ENCODE measurements around the gene SERPINB5. TPM values are rescaled to one million over a fixed set of nuclear protein-coding genes. Genes with fewer than 3 reads are reported as not detected.
A peak's percentile ranks its signal among the peaks of the same experiment; 100 is the strongest.

The SERPINB5 gene
- total RNA-seq, 1 experiment from 2014 or later, result 26.2 TPM

GRCh38 chr18:63457977-63458376 lies 18.8 kb upstream of the SERPINB5 start:
- CTCF ChIA-PET, result no interaction called here
- peak in 1 of 2 experiments; percentile 46 for DNase-seq

GRCh38 chr18:63460414-63460813 lies 16.3 kb upstream of the SERPINB5 start:
- no peaks in the 10 kb centered on the region for H4K20me1 ChIP-seq (ENCODE audit: insufficient read depth)
- POLR2A ChIA-PET (ENCODE audit: unreplicated experiment), result no interaction called here

More at GRCh38 chr18:63457977-63458376, 18.8 kb upstream of the SERPINB5 start:
- H3K9me2 ChIP-seq (ENCODE audit: insufficient read depth), result no peaks in the 10 kb centered on the region
- BruUV-seq (replicated peaks), result no TSS peak
- H4K20me1 ChIP-seq (ENCODE audit: insufficient read depth), result no peaks in the 10 kb centered on the region
- H2AFZ ChIP-seq, result peak overlapping the region; percentile 67
- TF ChIP-seq CTCF (conservative IDR thresholded peaks at IDR 0.05) (no peak), EZH2 (IDR thresholded peaks at IDR 0.05; ENCODE audit: low read depth) (no peak)
- H3K27me3 ChIP-seq (ENCODE audit: insufficient read depth, low read depth), result no peaks in the 10 kb centered on the region
- no peak overlapping the region for H3K4me2 ChIP-seq
- intact Hi-C loops (cut with micrococcal nuclease; ENCODE audit: unreplicated experiment), result no loop called here
- peaks cover 5% of the 10 kb centered on the region; the same call in 1 of the 2 replicates for H3K9me3 ChIP-seq (ENCODE audit: insufficient read depth, low read depth)
- H3K4me3 ChIP-seq, result no peak overlapping the region
- H3F3A ChIP-seq (ENCODE audit: insufficient read depth, low read depth), result peaks cover 22% of the 10 kb centered on the region; the same call in 1 of the 2 replicates
- POLR2A ChIA-PET (ENCODE audit: unreplicated experiment), result no interaction called here
- H3K36me3 ChIP-seq (ENCODE audit: low read depth), result no peaks in the 10 kb centered on the region
- no peaks in the 10 kb centered on the region for H3K79me2 ChIP-seq (ENCODE audit: low read depth)
- H3K4me1 ChIP-seq (replicated peaks; ENCODE audit: insufficient read depth), result peaks cover 34% of the 10 kb centered on the region
- H3K27ac ChIP-seq, result peak overlapping the region; percentile 31; the same call in 1 of the 2 replicates

GRCh38 chr18:63464434-63464833 lies 12.3 kb upstream of the SERPINB5 start:
- no TSS peak for BruUV-seq (replicated peaks)
- H3K4me1 ChIP-seq (replicated peaks; ENCODE audit: insufficient read depth), result 0 out of 2 replicates have a peak, but pooled peaks cover 9% of the 10 kb centered on the region
- CTCF ChIA-PET, result no interaction called here

More at GRCh38 chr18:63460414-63460813, 16.3 kb upstream of the SERPINB5 start:
- Histone ChIP-seq H3K36me3 (ENCODE audit: low read depth) (no peaks in the 10 kb centered on the region), H3K4me1 (replicated peaks; ENCODE audit: insufficient read depth) (peaks cover 20% of the 10 kb centered on the region), H3K9me3 (ENCODE audit: insufficient read depth, low read depth) (peaks cover 5% of the 10 kb centered on the region; the same call in 1 of the 2 replicates), H3K79me2 (ENCODE audit: low read depth) (no peaks in the 10 kb centered on the region), H3K4me3 (no peak overlapping the region), H2AFZ (no peak overlapping the region), H3K27ac (no peak overlapping the region), H3F3A (ENCODE audit: insufficient read depth, low read depth) (0 out of 2 replicates have a peak, but pooled peaks cover 4% of the 10 kb centered on the region), H3K27me3 (ENCODE audit: insufficient read depth, low read depth) (no peaks in the 10 kb centered on the region), H3K4me2 (no peak overlapping the region), H3K9me2 (ENCODE audit: insufficient read depth) (no peaks in the 10 kb centered on the region)
- no peak for TF ChIP-seq CTCF (conservative IDR thresholded peaks at IDR 0.05)
- no peak for TF ChIP-seq EZH2 (IDR thresholded peaks at IDR 0.05; ENCODE audit: low read depth)
- intact Hi-C loops (cut with micrococcal nuclease; ENCODE audit: unreplicated experiment), result no loop called here
- BruUV-seq (replicated peaks), result no TSS peak
- no peak for DNase-seq
- CTCF ChIA-PET, result no interaction called here

More at GRCh38 chr18:63464434-63464833, 12.3 kb upstream of the SERPINB5 start:
- Histone ChIP-seq H3K9me2 (ENCODE audit: insufficient read depth) (no peaks in the 10 kb centered on the region), H3K36me3 (ENCODE audit: low read depth) (no peaks in the 10 kb centered on the region), H4K20me1 (ENCODE audit: insufficient read depth) (no peaks in the 10 kb centered on the region), H3K79me2 (ENCODE audit: low read depth) (no peaks in the 10 kb centered on the region), H3K27ac (no peak overlapping the region; the same call in none of the 2 replicates), H3F3A (ENCODE audit: insufficient read depth, low read depth) (no peaks in the 10 kb centered on the region), H3K4me3 (no peak overlapping the region), H3K9me3 (ENCODE audit: insufficient read depth, low read depth) (0 out of 2 replicates have a peak, but pooled peaks cover under 1% of the 10 kb centered on the region), H2AFZ (no peak overlapping the region; the same call in 1 of the 2 replicates), H3K4me2 (no peak overlapping the region), H3K27me3 (ENCODE audit: insufficient read depth, low read depth) (no peaks in the 10 kb centered on the region)
- POLR2A ChIA-PET (ENCODE audit: unreplicated experiment), result no interaction called here
- DNase-seq, result no peak
- intact Hi-C loops (cut with micrococcal nuclease; ENCODE audit: unreplicated experiment), result no loop called here
- no peak for TF ChIP-seq CTCF (conservative IDR thresholded peaks at IDR 0.05)
- no peak for TF ChIP-seq EZH2 (IDR thresholded peaks at IDR 0.05; ENCODE audit: low read depth)
